Endothelial cell of umbilical vein (primary cell): ENCODE data around the gene SLC26A6.

Experiments used
- EZH2 ChIP-seq: IDR thresholded peaks from 2 replicates; pipeline ENCODE4 v1.6.1; 2012; ENCODE audit warnings: borderline replicate concordance, low read depth, mild to moderate bottlenecking, moderate library complexity, low read length, inconsistent platforms; ENCODE audit not compliant: severe bottlenecking
- JUN ChIP-seq: IDR thresholded peaks from 2 replicates; pipeline ENCODE4 v1.6.1; 2011; ENCODE audit warnings: borderline replicate concordance, low read depth; ENCODE audit not compliant: insufficient read length, insufficient read depth
- MYC ChIP-seq: IDR thresholded peaks from one replicate; pipeline ENCODE4 v1.6.1; 2011; ENCODE audit warnings: mild to moderate bottlenecking, low read depth, low read length
- POLR2A ChIP-seq: IDR thresholded peaks from 2 replicates; pipeline ENCODE4 v1.6.1; 2012; ENCODE audit warnings: low read depth, mild to moderate bottlenecking, control low read depth, low read length
- POLR2AphosphoS5 ChIP-seq: IDR thresholded peaks from 2 replicates; pipeline ENCODE4 v1.6.1; 2012; ENCODE audit warnings: low read depth, mild to moderate bottlenecking, control low read depth, low read length, moderate library complexity; ENCODE audit not compliant: insufficient read depth
- TF ChIP-seq, protein P1 (sequence below), 2 donors: IDR thresholded peaks; 1 replicate in 1 of 2; 2 replicates in 1 of 2; pipeline ENCODE4 v1.5.1; 2011; ENCODE audit warnings: low read length in 2 of 2, mild to moderate bottlenecking in 2 of 2, moderate library complexity in 2 of 2, control low read depth in 1 of 2, inconsistent platforms in 1 of 2, low read depth in 1 of 2; ENCODE audit not compliant: insufficient read depth in 1 of 2; ENCODE audit errors: extremely low read depth in 1 of 2
- TF ChIP-seq, protein P2 (sequence below): IDR thresholded peaks from 2 replicates; pipeline ENCODE4 v1.6.1; 2011; ENCODE audit not compliant: insufficient read depth, insufficient read length

DNA sequence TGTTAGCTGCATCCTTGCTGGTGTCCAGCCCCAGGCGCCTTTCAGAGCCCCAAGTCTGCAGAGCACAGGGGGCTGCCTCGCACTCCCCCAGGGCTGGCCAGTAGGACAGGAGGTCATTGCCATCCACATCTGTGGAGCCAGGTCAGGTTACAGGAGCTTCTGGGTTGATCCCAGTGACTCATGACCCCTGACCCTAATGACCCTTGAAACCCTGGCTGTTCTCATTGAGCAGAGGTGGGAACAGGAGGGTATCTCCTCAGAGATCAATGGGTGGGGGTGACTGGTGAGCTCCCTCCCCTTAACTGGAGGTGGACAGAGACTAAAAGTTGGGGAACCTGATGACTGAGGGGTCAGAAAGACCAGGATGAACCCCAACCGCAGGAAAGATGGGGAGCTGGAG is 6.1 kb upstream of the SLC26A6 start:
- TF ChIP-seq EZH2 (no peak), POLR2AphosphoS5 (no peak), POLR2A (no peak), JUN (no peak), MYC (no peak)
- TF ChIP-seq, protein P1, sequence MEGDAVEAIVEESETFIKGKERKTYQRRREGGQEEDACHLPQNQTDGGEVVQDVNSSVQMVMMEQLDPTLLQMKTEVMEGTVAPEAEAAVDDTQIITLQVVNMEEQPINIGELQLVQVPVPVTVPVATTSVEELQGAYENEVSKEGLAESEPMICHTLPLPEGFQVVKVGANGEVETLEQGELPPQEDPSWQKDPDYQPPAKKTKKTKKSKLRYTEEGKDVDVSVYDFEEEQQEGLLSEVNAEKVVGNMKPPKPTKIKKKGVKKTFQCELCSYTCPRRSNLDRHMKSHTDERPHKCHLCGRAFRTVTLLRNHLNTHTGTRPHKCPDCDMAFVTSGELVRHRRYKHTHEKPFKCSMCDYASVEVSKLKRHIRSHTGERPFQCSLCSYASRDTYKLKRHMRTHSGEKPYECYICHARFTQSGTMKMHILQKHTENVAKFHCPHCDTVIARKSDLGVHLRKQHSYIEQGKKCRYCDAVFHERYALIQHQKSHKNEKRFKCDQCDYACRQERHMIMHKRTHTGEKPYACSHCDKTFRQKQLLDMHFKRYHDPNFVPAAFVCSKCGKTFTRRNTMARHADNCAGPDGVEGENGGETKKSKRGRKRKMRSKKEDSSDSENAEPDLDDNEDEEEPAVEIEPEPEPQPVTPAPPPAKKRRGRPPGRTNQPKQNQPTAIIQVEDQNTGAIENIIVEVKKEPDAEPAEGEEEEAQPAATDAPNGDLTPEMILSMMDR (IDR thresholded peaks at IDR 0.05; ENCODE audit: extremely low read depth in 1 of 2, insufficient read depth in 1 of 2, low read depth in 1 of 2, low read length in 2 of 2), result no peak
- TF ChIP-seq, protein P2, sequence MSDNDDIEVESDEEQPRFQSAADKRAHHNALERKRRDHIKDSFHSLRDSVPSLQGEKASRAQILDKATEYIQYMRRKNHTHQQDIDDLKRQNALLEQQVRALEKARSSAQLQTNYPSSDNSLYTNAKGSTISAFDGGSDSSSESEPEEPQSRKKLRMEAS, result no peak
